ENCODE measurements around the gene CLDN14.
A peak's percentile ranks its signal among the peaks of the same experiment; 100 is the strongest.

CLDN14 gene

GRCh38 chr21:36471254-36471723, 8.6 kb downstream of the CLDN14 start:
- no peak for DNase-seq (ENCODE audit: low read depth)

- no peak for DNase-seq (ENCODE audit: low read depth)
These were observed 9.6 kb downstream of the CLDN14 start for GRCh38 chr21:36470294-36470693.

DNA sequence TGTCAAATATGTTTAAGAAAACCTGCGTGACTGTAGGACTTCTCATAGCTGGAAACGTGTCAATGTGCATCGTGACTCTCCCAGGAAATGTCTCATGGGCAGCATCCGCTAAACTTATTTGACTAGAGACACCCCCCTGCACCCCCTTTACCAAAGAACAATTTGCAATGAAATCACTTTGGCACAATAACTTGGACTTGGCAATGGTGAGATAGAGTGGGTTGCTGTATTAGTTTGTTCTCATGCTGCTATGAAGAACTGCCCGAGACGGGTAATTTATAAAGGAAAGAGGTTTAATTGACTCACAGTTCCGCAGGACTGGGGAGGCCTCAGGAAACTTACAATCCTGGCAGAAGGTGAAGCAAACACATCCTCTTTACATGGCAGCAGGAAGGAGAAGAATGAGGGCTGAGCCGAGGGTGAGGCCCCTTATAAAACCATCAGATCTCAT, 13.8 kb downstream of the CLDN14 start:
- DNase-seq (ENCODE audit: low read depth): no peak

DNA sequence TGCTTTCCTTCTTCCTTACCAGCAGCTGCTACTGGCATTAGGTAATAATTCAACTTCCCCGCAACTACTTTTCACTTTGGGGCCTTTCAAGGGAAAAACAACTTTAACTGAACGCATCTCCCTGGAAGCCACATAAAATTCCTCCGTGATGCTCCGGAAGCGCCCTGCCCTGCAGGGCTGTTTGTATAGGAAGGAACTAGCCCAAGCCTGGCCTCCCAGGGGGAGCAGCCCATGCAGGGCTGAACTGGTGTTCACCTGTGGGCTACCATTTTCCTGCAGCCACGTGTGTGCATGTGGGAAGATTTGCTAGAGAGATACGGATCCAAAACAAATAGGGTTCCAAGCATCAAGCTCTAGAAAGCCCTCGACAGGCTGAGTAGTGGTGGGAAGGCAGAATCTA, 14.4 kb downstream of the CLDN14 start:
- no peak for DNase-seq (ENCODE audit: low read depth)

GRCh38 chr21:36464590-36464989, 15.3 kb downstream of the CLDN14 start:
- DNase-seq (ENCODE audit: low read depth): no peak

DNA sequence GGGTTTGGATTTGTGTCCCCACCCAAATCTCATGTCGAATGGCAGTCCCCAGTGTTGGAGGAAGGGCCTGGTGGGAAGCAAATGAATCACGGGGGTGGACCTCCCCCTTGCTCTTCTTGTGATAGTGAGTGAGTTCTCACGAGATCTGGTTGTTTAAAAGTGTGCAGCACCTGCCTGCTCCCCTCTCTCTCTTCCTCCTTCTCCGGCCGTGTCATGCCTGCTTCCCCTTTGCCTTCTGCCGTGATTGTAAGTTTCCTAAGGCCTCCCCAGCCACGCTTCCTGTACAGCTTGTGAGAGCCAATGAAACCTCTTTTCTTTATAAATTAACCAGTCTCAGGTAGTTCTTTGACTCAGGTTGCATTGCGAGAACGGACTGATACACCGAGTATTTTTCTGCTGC, 15.9 kb downstream of the CLDN14 start:
- DNase-seq (ENCODE audit: low read depth): no peak

GRCh38 chr21:36463204-36463603, 16.7 kb downstream of the CLDN14 start:
- DNase-seq (ENCODE audit: low read depth): no peak

DNA sequence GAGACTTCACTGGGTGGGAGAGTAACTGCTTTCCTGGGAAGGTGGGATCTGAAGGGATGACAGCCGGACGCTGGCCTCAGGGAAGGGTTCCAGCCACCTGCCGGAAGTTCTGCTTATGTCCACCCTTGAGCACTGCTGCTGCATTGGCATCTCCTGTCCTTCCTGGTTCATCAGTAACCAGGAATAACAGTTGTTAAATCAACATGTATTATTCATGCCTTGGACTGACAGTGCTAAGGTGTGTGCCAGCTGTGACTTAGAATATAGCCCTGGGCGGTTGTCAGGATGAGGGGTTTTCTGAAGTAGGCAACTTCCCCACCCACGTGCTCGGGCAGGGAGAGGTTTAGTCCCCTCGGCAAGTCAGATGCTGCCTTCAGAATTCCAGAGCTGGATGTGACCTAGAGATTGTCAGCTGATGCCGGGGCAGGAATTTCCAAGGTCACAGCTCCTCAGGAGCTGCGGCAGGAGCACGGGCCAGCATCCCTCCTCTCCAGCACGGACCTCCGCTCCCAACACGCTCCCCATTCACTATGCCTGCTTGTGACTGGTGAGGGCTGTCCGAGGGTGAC, 17.9 kb downstream of the CLDN14 start:
- no peak for DNase-seq (ENCODE audit: low read depth)

DNA sequence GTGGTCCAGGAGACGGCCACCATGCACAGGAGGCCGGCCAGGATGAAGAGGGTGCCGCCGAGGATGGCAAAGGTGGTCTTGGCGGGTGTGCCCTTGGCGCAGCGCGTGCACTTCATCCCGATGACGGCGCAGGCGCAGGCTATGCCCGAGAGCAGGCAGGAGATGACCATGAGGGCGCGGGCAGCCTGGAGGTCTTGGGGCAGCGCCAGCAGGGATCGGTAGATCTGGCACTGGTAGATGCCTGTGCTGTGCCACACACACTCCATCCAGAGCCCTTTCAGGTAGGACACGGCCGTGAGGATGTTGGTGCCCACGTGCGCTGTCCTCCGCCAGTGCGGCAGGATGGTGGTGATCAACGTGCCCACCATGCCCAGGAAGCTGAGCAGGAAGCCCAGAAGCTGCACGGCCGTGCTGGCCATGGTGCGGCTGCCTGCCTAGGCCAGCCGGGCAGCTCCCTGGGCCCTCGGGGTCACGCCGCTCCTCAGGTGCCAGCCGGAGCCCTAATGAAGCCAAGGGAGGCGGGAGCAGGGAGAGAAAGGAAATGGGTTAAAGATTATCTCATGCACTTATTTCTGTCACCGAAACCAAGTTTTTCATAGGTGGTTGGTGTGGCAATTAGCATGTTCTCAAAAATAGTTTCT, 18.5 kb downstream of the CLDN14 start:
- no peak for DNase-seq (ENCODE audit: low read depth)

GRCh38 chr21:36460866-36461265, 19.1 kb downstream of the CLDN14 start:
- no peak for DNase-seq (ENCODE audit: low read depth)

DNA sequence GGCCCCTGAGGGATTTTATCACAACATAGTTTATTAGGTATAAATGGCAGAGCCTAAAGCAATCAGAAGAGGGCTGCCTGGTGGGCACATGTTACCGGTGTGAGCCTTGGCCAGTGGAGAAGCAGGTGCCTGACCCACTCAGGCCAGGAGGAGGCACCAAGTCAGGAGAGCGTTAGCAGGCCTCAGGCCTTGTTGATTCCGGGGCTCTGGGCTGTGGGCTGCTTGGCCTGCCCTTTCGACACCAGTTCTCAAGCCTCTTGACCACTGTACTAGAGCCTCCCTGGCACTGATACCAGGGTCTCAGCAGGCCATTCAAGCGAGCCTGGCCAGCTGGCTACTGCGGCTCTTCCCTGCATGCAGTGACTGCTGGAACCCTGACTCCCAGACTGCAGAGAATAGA, 20.8 kb downstream of the CLDN14 start:
- DNase-seq (ENCODE audit: low read depth): no peak

GRCh38 chr21:36456729-36457414, 23.1 kb downstream of the CLDN14 start:
- no peak for DNase-seq (ENCODE audit: low read depth)

GRCh38 chr21:36454706-36455105, 25.2 kb downstream of the CLDN14 start:
- no peak for DNase-seq (ENCODE audit: low read depth)

GRCh38 chr21:36454093-36454531, 25.8 kb downstream of the CLDN14 start:
- DNase-seq (ENCODE audit: low read depth): no peak

DNA sequence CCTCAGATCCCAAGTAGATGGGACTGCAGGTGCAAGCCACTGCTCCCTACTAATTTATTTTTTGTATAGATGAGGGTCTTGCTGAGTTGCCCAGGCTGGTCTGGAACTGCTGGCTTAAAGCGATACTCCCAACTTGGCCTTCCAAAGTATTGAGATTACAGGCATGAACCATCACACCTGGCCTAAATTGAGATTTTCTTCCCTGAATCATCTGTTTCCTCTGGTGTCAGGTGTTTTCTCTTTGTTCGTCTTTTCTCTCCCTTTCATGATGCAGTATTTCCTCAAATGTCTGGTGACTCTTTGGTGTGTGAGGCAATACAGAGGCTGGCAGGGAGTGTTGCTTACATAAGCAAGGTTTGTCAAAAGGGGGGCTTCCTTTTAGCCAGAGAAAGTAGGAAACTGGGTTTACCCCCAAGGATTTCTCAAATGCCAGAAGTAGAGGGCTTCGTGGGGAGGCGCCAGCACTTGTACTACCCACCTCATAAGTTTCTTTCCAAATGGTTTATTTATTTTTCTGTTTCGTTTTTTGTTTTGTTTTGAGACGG, 27.6 kb downstream of the CLDN14 start:
- no peak for DNase-seq (ENCODE audit: low read depth)

GRCh38 chr21:36451506-36451905, 28.4 kb downstream of the CLDN14 start:
- DNase-seq (ENCODE audit: low read depth): no peak

GRCh38 chr21:36450511-36450910, 29.4 kb downstream of the CLDN14 start:
- DNase-seq (ENCODE audit: low read depth): no peak

DNA sequence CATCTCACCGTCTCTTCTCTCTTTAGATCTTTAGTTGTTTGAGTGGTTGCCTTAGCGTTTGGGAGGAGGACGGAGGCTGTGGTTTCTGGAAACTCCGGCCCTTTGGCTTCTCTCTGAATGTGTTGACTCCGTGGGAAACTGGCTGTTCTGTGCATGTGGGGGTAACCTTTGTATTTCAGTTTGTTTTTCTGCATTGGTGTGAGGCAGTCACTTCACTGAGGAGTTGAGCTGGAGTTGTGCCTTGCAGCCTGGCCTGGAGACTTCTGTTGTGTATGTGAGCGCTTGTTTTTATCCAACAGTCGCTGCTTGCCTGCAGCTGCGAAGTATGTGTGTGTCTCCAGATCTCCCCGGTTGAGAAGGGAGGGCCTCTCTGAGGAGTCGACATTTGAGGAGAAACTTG, 33.6 kb downstream of the CLDN14 start:
- no peak for DNase-seq (ENCODE audit: low read depth)

- DNase-seq (ENCODE audit: low read depth): no peak
These were observed 38.2 kb downstream of the CLDN14 start for GRCh38 chr21:36441715-36442114.

DNA sequence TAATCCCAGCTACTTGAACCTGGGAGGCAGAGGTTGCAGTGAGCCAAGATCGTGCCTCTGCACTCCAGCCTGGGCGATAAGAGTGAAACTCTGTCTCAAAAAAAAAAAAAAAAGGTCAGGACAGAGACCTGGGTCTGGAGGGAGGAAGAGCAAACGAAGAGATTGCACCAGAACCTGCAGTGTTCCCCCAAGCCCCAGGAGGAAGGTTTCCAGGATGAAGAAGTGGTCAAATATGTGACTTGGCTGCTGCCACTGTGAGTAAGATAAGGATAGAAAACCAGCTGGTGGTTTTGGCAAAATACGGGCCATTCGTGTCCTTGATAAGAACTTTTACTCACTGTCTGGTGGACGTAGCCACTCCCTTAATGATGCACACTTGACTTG, 42.2 kb downstream of the CLDN14 start:
- peak; percentile 4 for DNase-seq (ENCODE audit: low read depth)

DNA sequence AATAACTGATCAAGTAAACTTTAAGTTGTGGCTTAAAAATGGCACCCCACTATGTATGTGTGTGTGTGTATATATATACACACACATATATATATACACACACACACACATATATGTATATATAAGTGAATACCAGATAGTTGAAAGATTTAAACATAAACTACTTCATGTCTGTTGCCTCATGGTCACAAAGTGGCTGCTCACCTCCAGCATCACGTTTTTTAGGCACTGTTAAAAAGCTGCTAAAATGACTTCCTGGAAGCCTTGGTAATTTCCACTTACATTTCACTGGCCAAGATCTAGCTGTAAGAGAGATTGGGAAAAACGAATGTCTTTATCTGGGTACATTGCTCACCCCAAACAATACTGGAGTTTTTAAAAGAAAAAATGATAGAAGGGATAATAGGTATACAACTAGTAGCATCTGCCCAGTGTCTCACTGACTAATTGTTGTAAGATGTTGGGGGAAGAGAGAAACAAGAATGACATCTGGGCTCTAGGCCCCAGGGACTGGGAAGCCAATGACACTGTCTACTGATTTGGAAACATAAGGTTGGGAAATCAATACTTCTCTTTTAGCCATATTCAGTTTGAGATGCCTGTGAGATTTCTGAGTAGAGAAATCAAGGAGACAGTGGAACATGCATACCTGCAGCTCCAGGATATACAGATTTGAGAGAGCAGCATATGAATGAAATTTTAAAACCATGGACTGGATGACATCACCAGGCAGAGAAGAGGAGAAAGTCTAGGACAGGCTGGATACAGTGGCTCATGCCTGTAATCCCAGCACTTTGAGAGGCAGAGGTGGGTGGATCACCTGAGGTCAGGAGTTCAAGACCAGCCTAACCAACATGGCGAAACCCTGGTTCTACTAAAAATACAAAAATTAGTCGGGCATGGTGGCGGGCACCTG, 42.8 kb downstream of the CLDN14 start:
- no peak for DNase-seq (ENCODE audit: low read depth)

DNA sequence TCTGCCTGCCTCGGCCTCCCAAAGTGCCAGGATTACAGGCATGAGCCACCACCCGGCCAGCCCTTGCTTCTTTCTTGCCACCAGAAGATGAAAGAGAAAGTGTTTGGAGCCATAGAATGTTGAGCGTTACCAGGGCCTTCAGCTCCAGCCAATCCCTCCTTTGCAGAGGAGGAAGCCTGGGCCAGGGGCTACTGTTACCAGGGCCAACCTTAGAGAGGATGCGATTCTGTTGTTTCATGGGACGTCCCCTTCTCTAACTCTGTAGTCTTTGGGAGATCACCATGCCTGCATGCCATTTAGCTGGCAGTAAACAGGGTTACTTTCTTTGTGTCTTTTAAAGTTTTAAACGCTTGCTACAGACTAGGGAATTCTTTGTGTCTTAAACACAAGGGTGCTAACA, 45.8 kb downstream of the CLDN14 start:
- no peak for DNase-seq (ENCODE audit: low read depth)

All from fibroblast of the conjunctiva (primary cell).